SHP77 treated with DMSO at 0.1 percent for 48 hours (cell line): Measurements from ENCODE around the gene PTPN7.
"Not testable (repeated sequence)": the region's sequence is repeated elsewhere in the genome, so short reads cannot be mapped to it uniquely, and the experiment has no call there.

Experiments used
- DNase-seq: peaks from one replicate; lab custom pipeline; 2025; lab: John Stamatoyannopoulos, UW

PTPN7 gene

GRCh38 chr1:202130816-202131522 is 29.4 kb downstream of the PTPN7 start:
- no peak for DNase-seq

GRCh38 chr1:202130297-202130721 is 30.1 kb downstream of the PTPN7 start:
- no peak for DNase-seq

GRCh38 chr1:202129453-202130296 is 30.7 kb downstream of the PTPN7 start:
- DNase-seq = no peak

- DNase-seq = no peak
Observed at GRCh38 chr1:202127836-202128622, 32.4 kb downstream of the PTPN7 start.

- no peak for DNase-seq
Observed at GRCh38 chr1:202127061-202127460, 33.3 kb downstream of the PTPN7 start.

GRCh38 chr1:202126426-202126825 is 34.0 kb downstream of the PTPN7 start:
- DNase-seq = no peak

GRCh38 chr1:202125611-202126010 is 34.8 kb downstream of the PTPN7 start:
- DNase-seq = no peak

GRCh38 chr1:202124142-202124541 is 36.3 kb downstream of the PTPN7 start:
- DNase-seq = no peak

- no peak for DNase-seq
Observed at GRCh38 chr1:202123336-202123813, 37.0 kb downstream of the PTPN7 start.

GRCh38 chr1:202122639-202123335 is 37.6 kb downstream of the PTPN7 start, which contains the start of gene GPR37L1:
GPR37L1 (plus strand) TSS chr1:202122917; CDS start chr1:202122964, 47 bp downstream.
- peak; percentile 69 for DNase-seq

GRCh38 chr1:202121006-202121405 is 39.4 kb downstream of the PTPN7 start:
- no peak for DNase-seq

- no peak for DNase-seq
Observed at GRCh38 chr1:202117898-202118371, 42.5 kb downstream of the PTPN7 start.

GRCh38 chr1:202116287-202116686 is 44.1 kb downstream of the PTPN7 start:
- DNase-seq = no peak

- no peak for DNase-seq
Observed at GRCh38 chr1:202113690-202114300, 46.6 kb downstream of the PTPN7 start.

GRCh38 chr1:202112859-202113689 is 47.3 kb downstream of the PTPN7 start:
- DNase-seq = no peak

- not testable (repeated sequence) for DNase-seq
Observed at GRCh38 chr1:202111589-202111988, 48.8 kb downstream of the PTPN7 start.

- DNase-seq = no peak
Observed at GRCh38 chr1:202110977-202111376, 49.4 kb downstream of the PTPN7 start.

- DNase-seq = no peak
Observed at GRCh38 chr1:202107801-202108731, 52.3 kb downstream of the PTPN7 start.

GRCh38 chr1:202107321-202107761 is 53.1 kb downstream of the PTPN7 start:
- peak; percentile 61 for DNase-seq
